Mesodermal cell (in vitro differentiated cells): Measurements from ENCODE around the gene SAMD3. TPM values are rescaled to one million over a fixed set of nuclear protein-coding genes. Genes with fewer than 3 reads are reported as not detected.
"Not testable (repeated sequence)": the region's sequence is repeated elsewhere in the genome, so short reads cannot be mapped to it uniquely, and the experiment has no call there.

Source experiments
- H3K27ac ChIP-seq: 2 replicates; pipeline ENCODE4 v1.7.0; 2013; ENCODE audit warnings: mild to moderate bottlenecking, low read depth, low read length, moderate library complexity; ENCODE audit not compliant: severe bottlenecking
- H3K36me3 ChIP-seq: 2 replicates; pipeline ENCODE4 v1.7.1; 2013; ENCODE audit warnings: mild to moderate bottlenecking, low read length, moderate library complexity; ENCODE audit not compliant: control insufficient read depth, insufficient read depth
- H3K4me1 ChIP-seq: one replicate; pipeline ENCODE4 v1.7.1; 2013; ENCODE audit warnings: mild to moderate bottlenecking, low read length; ENCODE audit not compliant: insufficient read depth, control insufficient read depth, poor library complexity, severe bottlenecking
- H3K4me3 ChIP-seq: 2 replicates; pipeline ENCODE4 v1.7.0; 2013; ENCODE audit warnings: low read length, control low read depth, mild to moderate bottlenecking; ENCODE audit not compliant: insufficient read depth, poor library complexity, severe bottlenecking; ENCODE audit errors: extremely low read depth
- H3K9me3 ChIP-seq: 2 replicates; pipeline ENCODE4 v1.7.1; 2013; ENCODE audit warnings: mild to moderate bottlenecking, low read length, moderate library complexity; ENCODE audit not compliant: control insufficient read depth
- WGBS, 2 experiments: methylation state at CpG; one replicate each; pipeline ENCODE4 v1.1.5; 2013; ENCODE audit warnings: missing lambda C conversion rate in 2 of 2; ENCODE audit not compliant: insufficient coverage in 2 of 2; 5-methylcytosine and 5-hydroxymethylcytosine counted together
- polyA plus RNA-seq, 2 experiments: library from polyadenylated mRNA; stranded (reverse); fragments of 50-300 nt; gene quantifications; one replicate each; pipeline ENCODE4 v1.2.3, GENCODE V29; 2013

The SAMD3 gene, protein sequence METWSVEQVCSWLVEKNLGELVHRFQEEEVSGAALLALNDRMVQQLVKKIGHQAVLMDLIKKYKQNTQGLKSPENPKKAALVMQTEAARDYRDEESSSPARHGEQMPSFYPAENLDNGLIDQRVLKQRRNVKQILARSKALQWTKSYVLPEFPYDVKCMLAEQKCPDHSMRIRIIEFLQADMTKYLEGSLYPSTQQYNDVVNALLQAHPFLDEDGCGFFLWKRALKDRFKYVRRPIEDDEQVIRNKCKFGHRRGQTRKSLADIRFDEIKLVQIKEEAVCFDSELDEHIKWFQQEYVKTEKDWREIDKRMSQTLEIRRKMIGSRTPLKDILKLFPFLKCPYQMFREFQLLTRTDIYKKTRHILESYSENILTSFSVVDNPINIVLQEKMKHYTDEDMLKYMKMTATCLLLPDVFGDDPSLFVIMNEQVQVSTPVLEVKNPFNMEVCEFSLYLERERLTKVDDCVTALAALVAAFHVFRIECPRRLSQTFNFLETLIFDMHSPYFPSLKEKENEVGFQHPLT
- 1.2 TPM for polyA plus RNA-seq (2013, experiment 1 of 2)
- polyA plus RNA-seq (2013, experiment 2 of 2), result 2.4 TPM

DNA sequence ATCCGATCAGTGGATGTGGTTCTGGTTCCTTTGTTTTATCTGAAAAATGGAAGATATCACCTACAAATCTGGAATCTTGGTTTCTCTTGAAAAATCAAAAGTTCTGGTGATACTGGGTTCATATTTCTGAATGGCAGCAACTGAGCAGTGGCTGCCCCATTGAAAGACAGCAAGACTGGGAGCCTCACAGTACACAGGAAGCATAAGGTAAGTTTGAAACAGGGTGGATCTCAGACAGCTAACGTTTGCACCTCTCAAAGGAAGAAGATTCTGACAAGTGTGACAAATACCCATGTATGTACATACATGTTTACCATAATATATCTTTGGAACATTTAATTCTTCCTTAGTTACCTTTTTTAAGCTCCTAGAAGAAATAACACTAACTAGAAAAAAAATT lies at the start of gene SAMD3:
TSS of gene SAMD3 (minus strand) at position 177 of the 400 bp plus-strand sequence. CDS start 7,678 bp downstream, outside the sequence.
- Histone ChIP-seq H3K9me3 (no peaks in the 10 kb centered on the region), H3K4me3 (no peak within 1 kb of the TSS), H3K36me3 (no peaks in the 10 kb centered on the region), H3K27ac (no peak within 1 kb of the TSS), H3K4me1 (no peaks in the 10 kb centered on the region)
- WGBS, 2 experiments, result no CpG with 5 or more reads among the region's 2 CpGs

DNA sequence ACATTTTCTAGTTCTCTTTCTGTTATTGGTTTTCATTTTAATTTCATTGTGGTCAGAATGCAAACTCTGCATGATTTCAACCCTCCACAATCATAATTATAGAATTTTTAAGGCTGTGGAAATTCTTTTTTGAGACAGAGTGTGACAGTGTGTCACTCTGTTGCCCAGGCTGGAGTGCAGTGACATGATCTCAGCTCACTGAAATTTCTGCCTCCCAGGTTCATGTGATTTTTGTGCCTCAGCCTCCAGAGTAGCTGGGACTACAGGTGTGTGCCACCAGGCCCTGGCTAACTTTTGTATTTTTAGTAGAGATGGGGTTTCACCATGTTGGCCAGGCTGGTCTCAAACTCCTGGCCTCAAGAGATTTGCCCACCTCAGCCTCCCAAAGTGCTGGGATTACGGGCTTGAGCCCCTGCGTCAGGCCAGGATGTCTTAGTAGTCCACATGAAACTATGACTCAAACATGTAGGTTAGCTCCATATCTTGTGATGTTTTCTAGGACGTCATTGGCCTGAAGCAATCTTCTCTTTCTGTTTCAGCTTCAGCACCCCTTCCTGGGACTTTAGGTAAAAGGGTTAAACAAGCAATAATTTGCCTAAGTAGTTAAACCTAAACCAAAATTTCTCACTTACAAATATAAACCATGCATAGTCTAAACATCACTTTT lies 47.4 kb upstream of the SAMD3 start:
- H3K36me3 ChIP-seq, result no peaks in the 10 kb centered on the region
- H3K4me1 ChIP-seq, result no peaks in the 10 kb centered on the region
- H3K27ac ChIP-seq, result no peak overlapping the region
- no peak overlapping the region for H3K4me3 ChIP-seq
- peaks cover 13% of the 10 kb centered on the region for H3K9me3 ChIP-seq
- WGBS, 2 experiments, result 94 to 100% methylated on average over 2 of the region's 3 CpGs

DNA sequence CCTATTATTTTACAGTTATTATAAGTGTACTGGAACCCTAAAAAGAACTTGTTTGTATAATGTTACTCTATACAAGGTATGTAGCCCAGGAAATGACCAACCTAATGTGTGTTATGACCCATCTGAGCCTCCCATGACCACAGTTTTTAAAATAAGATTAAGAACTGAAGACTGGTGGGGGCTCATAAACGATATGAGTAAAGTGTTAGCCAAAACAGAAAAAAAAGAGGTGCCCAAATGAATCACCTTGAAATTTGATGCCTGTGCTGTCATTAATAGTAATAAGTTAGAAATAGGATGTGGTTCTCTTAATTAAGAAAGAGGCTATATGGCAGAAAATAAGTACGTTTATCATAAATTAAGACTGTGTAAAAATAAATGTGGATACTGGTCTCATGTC lies 42.8 kb upstream of the SAMD3 start:
- 100% methylated on average over 2 of the region's 2 CpGs; no CpG with 5 or more reads in 1 of the 2 experiments for WGBS, 2 experiments
- H3K4me1 ChIP-seq, H3K9me3 ChIP-seq, H3K27ac ChIP-seq, H3K4me3 ChIP-seq, H3K36me3 ChIP-seq: not testable (repeated sequence)

DNA sequence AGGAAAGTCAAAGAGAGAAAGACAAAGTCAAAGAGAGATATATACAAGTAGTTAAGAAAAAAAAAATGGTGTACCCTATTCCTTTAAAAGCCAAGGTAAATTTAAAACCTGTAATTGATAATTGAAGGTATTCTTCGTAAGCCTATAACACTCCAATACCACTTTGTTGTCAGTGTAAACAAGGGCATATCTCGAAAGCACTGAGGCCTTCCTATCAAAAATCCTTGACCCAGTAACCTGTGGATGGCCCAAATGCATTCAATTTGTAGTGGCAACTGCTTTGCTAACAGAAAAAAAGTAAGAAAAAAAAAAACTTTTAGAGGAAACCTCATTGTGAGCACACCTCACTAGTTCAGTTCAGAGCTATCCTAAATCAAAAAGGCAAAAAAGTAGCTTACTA lies 39.3 kb upstream of the SAMD3 start:
- no peak overlapping the region for H3K27ac ChIP-seq
- H3K4me1 ChIP-seq, result no peaks in the 10 kb centered on the region
- no peak overlapping the region for H3K4me3 ChIP-seq
- H3K9me3 ChIP-seq, result peaks cover 8% of the 10 kb centered on the region
- no peaks in the 10 kb centered on the region for H3K36me3 ChIP-seq
- WGBS, 2 experiments, result 80% methylated on average over 1 of the region's 2 CpGs; no CpG with 5 or more reads in 1 of the 2 experiments

DNA sequence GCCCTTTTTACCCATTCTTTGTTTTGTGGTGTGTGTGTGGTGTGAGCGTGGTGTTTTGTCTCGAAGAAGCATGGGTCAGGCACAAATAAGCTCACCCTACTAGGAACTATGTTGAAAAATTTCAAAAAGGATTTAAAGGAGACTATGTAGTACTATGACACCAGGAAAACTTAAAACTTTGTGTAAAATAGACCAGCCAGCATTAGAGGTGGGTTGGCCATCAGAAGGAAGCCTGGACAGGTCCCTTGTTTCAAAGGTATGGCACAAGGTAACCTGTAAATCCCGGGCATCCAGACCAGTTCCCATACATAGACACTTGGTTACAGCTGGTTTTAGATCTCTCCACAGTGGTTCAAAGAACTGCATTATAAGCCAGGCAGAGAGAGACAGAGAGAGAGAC lies 38.8 kb upstream of the SAMD3 start:
- not testable (repeated sequence) for H3K4me1 ChIP-seq, H3K9me3 ChIP-seq, H3K4me3 ChIP-seq, H3K36me3 ChIP-seq, H3K27ac ChIP-seq
- 86 to 88% methylated on average over 1 of the region's 3 CpGs for WGBS, 2 experiments

DNA sequence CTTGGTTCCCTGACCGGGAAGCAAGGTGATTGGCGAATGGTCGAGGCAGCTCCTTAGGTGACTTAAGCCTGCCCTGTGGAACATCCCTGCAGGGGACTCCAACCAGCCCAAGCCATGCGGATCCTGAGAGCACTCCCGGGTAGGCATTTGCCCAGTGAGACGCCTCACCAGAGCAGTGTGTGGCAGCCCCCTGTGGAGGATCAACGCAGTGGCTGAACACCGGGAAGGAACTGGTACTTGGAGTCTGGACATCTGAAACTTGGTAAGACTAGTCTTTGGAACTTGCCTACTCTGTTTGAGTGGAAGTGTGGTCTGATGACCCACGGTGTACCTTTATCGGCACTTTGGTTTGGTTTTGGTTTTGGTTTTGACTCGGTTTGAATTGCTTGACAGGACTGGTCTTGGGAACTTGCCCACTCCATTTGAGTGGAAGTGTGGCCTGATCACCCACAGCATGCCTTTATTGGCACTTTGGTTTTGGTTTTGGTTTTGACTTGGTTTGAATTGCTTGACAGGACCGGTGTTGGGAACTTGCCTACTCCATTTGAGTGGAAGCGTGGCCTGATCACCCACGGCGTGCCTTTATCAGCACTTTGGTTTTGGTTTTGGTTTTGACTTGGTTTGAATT lies 38.0 kb upstream of the SAMD3 start:
- H3K9me3 ChIP-seq, H3K27ac ChIP-seq, H3K4me3 ChIP-seq, H3K36me3 ChIP-seq, H3K4me1 ChIP-seq: not testable (repeated sequence)
- 77 to 82% methylated on average over 8 to 11 of the region's 15 CpGs for WGBS, 2 experiments

DNA sequence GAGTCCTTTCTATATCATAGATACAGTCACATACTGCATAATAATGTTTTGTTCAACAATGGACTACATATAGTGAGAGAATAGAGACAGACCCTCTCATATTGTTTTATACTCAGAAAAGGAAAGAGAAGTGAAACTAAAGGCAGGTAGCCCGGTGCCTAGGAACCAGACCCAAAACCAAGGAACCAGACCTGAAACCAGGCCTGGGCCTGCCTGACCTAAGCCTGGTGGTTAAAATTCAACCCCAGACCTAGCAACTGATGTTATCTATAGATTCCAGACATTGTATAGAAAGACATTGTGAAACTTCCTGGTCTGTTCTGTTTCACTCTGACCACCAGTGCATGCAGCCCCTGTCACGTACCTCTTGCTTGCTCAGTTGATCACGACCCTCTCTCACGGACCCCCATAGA lies 37.3 kb upstream of the SAMD3 start:
- not testable (repeated sequence) for H3K4me1 ChIP-seq, H3K36me3 ChIP-seq, H3K4me3 ChIP-seq, H3K27ac ChIP-seq, H3K9me3 ChIP-seq
- 90 to 92% methylated on average over 3 of the region's 4 CpGs for WGBS, 2 experiments

DNA sequence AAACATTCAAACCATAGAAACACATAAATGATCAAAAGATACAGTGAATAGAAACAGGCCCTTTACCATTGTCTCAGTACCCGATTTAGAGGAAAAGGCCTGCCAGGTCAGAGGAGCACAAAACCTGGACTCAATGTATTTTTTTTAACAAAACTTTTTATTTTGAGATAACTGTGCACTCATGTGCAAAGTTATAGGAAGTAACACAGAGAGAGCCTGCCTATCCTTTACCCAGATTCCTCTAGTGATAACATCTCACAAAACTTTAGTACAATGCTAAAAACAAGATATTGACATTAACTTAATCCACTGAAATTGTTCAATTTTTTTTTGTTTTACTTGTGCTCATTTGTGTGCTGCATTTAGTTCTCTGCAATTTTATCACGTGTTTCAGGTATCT lies 36.8 kb upstream of the SAMD3 start:
- Histone ChIP-seq H3K9me3 (peaks cover 8% of the 10 kb centered on the region), H3K36me3 (no peaks in the 10 kb centered on the region), H3K4me3 (no peak overlapping the region), H3K4me1 (no peaks in the 10 kb centered on the region), H3K27ac (no peak overlapping the region)
- no CpG with 5 or more reads among the region's 2 CpGs for WGBS, 2 experiments

DNA sequence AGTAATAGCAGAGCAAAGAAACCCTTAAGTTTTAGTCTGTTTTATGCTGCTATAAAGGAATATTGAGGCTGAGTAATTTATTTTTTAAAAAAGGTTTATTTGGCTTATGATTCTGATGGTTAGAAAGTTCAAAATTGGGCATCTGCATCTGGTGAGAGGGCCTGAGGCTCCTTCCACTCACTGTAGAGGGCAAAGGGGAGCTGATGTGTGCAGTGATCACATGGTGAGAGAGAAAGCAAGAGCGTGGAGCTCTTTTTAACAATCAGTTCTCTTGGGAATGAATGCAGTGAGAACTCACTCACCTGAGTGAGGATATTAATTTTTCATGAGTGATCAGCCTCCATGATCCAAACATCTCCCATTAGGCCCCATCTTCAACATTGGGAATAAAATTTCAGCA lies 36.4 kb upstream of the SAMD3 start:
- H3K36me3 ChIP-seq, result no peaks in the 10 kb centered on the region
- WGBS, 2 experiments, result no CpG with 5 or more reads among the region's 1 CpG
- H3K9me3 ChIP-seq, result peaks cover 8% of the 10 kb centered on the region
- no peak overlapping the region for H3K27ac ChIP-seq
- no peak overlapping the region for H3K4me3 ChIP-seq
- no peaks in the 10 kb centered on the region for H3K4me1 ChIP-seq

DNA sequence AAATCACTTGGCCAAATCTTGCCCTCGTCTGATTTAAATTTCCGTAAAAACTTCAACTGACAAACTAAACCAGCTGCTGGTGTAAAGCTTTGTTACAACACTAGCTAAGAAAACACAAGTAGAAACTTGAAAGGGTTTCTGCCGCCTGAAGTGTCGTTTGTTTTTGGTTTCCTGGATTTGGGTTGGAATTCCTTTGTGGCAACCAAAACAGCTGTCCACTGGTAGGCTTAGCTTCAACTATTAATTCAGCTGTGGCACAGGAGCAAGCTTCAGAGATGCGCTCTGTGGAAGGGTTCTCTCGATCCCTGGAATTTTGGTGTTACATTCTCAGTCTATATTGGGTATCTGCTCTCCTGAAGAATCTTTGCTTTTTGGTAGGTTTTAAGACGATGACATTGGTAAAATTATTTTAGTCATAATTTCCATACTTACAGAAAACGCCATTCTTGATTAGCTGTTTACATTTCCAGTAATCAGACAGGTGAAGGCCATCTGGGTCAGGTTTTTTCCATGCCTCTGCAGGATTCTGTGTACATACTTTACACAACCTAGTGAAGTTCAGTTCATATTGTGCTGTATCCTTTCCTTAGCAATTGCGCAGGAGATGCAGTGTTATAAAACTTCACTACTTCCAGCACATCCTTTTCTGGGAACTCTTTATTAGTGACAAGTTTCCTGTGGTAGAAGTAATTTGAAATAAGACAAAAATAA lies 29.9 kb upstream of the SAMD3 start:
- H3K4me3 ChIP-seq, result no peak overlapping the region
- WGBS, 2 experiments, result 50 to 70% methylated on average over 4 of the region's 9 CpGs
- no peak overlapping the region for H3K27ac ChIP-seq
- no peaks in the 10 kb centered on the region for H3K4me1 ChIP-seq
- no peaks in the 10 kb centered on the region for H3K9me3 ChIP-seq
- no peaks in the 10 kb centered on the region for H3K36me3 ChIP-seq
